Stromal cell of bone marrow (primary cell): ENCODE results near the gene CAPZB.
A peak's percentile ranks its signal among the peaks of the same experiment; 100 is the strongest.
"Not testable (repeated sequence)": the region's sequence is repeated elsewhere in the genome, so short reads cannot be mapped to it uniquely, and the experiment has no call there.

Experiments
- DNase-seq: peaks from one replicate; pipeline ENCODE4 v3.0.0-alpha.2; 2012; ENCODE audit warnings: low read depth

CAPZB gene

DNA sequence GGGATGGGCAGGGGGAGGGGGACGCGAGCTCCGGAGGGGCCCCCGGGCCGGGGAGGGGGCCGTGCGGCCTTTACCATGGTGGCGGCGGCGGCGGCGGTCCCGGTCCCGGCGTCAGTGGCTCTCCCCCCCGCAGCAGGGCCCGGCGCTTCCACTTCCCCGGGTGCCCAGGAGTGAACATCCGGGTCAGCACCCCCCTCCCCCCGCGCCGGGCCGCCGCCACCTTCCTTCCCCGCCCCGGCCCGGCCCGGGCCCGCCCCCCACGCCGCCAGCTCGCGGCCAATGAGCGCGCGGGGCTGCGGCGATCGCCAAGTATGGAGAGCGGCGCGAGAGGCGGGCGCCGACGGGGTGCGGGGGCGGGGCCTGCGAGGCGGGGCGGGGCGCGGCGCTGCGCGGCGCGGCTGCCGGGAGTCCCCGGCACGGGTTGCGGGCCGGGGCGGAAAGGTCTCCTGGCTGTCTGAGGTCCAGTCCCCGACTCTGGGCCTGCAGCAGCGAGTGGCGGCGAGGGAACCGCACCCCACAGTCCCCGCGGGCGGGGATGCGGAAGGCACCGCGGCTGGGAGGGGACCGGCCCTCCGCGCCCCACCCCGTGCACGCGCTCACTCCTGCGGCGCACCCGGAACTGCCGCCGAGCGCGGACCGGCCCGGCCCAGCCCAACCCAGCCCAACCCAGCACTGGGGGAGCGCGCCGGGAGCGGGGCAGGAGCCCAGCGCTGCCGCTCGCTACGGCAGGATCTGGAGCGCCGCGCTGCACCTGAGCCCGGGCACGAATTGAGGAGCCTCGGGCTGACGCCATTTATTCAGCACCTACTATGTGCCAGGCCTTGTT lies at the start of gene CAPZB:
Gene CAPZB (minus strand): TSS at position 178 of the 826 bp plus-strand sequence. CDS start 101 bp downstream, at position 77.
- DNase-seq = peak; percentile 83

DNA sequence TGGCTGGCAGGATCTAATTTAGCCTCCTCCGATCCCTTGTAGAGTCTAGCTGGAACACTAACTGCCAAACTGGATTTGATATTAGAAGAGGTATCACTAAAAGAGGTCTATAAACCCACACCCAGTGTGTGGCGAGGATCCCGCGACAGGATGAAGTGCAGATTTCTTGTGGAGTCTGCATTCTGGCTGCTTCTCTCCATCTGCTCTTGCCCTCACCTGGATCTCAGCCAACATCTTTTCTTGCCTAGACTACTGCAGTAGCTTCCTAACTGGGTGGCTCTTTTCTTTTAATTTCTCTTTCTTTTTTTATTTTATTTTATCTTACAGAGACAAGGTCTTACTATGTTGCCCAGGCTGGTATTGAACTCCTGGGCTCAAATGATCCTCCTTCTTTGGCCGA lies 48.9 kb upstream of the CAPZB start:
- DNase-seq = no peak

DNA sequence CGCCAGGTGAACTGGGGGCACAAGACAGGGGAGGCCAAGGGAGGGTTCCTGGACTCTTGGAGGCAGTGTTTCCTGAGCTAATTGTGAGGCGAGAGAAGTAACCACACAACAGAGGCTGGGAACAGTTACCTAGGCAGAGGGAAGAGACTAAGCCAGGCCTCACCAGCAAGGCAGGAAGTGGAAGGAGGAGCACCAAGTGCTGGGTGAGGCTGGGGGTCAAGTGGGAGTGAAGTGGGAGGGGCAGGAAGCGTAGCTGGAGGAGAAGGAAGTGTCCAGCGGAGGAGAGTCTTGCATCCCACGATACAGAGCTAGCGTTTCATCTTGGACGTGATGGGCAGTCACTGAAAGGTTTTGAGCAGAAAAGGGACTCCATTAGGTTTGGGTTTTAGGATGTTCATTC lies 48.3 kb upstream of the CAPZB start:
- no peak for DNase-seq

DNA sequence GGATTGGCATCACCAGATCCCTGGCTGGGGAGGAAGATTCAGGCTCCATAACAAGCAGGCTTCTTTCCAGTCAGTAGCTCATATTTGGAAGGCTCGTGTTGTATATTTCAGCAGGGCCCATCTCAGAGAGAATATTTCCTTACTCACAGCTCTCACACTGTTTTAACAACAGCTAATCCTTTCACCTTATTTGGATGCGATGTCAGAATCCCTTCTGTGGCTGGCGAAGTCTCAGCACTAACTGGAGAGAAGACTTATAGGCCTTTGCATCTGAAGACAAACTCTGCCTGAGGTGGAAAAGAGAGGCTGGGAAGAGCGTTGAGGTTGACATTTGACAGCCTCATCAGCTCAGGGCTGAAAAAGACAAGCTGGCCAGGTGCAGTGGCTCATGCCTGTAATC lies 47.2 kb upstream of the CAPZB start:
- no peak for DNase-seq

GRCh38 chr1:19529664-19530063 lies 44.3 kb upstream of the CAPZB start:
- DNase-seq = peak; percentile 13

DNA sequence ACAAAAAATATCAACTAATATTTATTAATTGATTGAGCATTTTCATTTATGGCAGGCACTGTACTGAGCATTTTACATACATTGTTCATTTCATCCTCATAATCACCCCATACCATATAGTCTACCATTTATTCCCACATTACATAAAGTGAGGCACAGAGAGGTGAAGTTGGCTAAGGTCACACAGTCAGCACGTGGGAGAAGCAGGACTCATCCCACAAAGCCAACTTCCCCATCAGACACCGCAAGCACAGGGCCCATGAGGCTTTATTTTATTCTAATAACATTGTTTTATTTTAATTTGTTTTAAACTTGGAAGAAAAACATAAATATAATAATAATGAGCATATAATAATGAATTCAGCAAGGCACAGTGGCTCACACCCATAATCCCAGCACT lies 43.1 kb upstream of the CAPZB start:
- no peak for DNase-seq

DNA sequence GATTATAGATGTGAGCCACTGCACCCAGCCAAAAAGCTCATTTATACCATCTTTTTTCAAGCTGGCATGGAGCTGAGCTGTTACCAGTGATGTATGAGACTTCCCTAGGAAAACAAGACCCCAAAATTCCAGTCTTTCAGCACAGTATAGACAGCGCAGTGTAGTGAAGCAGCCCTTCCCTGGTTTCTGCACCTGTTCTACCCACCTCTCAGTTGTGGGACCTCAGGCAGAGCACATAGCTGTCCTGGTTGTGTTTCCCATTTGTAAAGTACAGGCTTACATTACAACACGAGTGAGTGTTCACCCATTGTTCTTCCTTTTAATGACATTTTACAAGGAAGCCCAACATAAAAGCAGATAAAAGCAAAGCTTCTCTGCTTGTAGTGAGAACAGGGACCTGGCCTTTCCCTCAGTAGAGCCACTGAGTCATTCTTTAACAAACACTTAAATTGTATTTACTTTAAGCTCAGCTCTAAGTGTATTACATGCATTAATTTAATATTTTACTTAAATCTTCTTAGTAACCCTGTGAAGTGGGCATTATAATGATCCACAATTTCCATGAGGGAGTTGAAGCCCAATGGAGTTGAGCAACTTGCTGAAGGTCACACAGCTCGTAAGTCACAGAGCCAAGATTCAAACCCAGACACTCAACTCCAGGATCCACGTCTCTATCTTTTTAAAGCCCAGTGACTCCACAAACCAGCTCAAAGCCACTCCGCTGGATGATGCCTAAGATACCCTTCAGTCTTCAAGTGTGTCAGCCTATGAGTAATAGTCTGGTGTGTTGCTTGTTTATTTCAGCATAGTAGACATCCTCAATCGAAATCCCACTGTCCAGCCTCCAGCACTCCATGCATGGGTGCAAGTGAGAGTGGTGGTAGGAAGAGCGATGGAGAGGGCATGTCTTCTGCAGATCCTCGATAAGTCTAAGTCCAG lies 40.5 kb upstream of the CAPZB start:
- DNase-seq = no peak

DNA sequence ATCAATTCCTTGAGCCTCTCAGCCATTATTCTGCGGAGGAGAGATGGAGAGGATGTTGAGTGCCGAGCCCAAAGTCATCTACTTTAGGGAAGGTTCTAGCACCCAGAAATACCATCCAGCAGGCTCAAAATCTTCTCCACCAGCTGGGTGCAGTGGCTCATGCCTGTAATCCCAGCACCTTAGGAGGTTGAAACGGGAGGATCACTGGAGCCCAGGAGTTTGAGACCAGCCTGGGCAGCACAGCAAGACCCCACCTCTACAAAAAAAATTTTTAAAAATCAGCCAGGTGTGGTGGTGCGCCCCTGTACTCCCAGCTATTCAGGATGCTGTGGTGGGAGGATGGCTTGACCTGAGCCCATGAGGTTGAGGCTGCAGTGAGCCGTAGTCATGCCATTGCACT lies 39.5 kb upstream of the CAPZB start:
- no peak for DNase-seq

- not testable (repeated sequence) for DNase-seq
Measured at GRCh38 chr1:19522570-19522969, 37.2 kb upstream of the CAPZB start.

DNA sequence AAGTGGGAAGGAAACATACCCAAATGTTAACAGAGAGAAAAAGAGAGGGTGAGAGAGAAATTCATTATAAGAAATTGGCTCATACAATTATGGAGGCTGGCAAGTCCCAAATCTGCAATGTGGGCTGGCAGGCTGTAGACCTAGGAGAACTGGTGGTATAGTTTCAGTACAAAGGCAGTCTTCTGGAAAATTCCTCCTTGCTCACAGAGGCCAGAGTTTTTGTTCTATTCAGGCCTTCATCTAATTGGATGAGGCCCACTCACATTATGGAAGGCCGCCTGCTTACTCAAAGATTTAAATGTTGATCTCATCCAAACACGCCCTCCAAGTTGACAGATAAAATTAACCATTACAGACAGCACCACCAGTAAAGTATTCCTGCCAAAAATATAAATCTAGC lies 36.1 kb upstream of the CAPZB start:
- no peak for DNase-seq

- no peak for DNase-seq
Measured at GRCh38 chr1:19517017-19517416, 31.7 kb upstream of the CAPZB start.

DNA sequence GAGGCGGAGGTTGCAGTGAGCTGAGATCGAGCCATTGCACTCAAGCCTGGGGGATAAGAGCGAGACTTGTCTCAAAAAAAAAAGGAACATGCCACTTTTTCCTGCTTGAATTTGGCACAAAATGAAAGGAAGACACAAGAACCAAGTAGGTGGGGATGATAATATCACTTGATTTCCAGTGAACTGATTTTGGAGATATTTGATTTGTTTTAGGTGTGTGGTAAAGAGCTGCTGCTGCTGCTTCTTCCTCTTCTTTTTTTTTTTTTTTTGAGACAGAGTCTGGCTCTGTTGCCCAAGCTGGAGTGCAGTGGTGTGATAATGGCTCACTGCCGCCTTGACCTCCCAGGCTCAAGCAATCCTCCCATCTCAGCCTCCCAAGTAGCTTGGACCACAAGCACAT lies 29.9 kb upstream of the CAPZB start:
- no peak for DNase-seq

DNA sequence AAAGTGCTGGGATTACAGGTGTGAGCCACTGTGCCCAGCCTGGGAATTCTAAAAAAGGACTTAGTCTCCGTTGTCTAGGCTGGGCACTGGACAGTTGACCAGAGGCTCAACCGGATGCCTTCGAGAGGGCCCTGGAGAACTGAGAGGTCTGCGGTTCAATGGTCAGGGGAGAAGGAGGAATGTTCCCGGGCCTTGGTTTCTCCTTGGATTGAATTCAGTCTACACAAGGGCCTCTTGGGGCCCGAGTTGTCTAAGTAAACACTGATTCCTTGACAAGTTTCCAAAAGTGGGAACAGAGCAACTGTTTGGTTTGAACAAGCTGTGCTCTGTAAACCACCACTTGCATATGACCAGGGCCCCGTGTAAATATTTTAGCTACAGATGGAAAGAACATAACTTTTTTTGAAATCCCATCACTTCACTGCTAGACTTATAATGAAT lies 29.1 kb upstream of the CAPZB start:
- DNase-seq = peak; percentile 69

DNA sequence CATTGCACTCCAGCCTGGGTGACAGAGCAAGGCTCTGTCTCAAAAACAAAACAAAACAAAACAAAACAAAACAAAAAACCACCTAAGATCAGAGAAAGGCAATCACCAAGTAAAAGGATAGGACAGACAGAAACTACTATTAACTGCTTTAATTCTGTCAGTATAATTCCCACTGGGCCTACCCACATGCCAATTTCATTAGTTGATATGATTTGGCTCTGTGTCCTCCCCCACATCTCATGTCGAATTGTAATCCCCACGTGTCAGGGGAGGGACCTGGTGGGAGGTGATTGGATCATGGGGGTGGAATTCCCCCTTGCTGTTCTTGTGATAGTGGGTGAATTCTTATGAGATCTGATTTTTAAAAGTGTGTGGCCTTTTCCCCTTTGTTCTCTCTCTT lies 27.2 kb upstream of the CAPZB start:
- peak; percentile 29 for DNase-seq

GRCh38 chr1:19511116-19511515 lies 25.8 kb upstream of the CAPZB start:
- no peak for DNase-seq

- not testable (repeated sequence) for DNase-seq
Measured at GRCh38 chr1:19509647-19510046, 24.3 kb upstream of the CAPZB start.

- no peak for DNase-seq
Measured at GRCh38 chr1:19507516-19507915, 22.2 kb upstream of the CAPZB start.

GRCh38 chr1:19505693-19506457 lies 20.5 kb upstream of the CAPZB start:
- DNase-seq = no peak

GRCh38 chr1:19504796-19505692 lies 19.7 kb upstream of the CAPZB start:
- peak; percentile 75 for DNase-seq

DNA sequence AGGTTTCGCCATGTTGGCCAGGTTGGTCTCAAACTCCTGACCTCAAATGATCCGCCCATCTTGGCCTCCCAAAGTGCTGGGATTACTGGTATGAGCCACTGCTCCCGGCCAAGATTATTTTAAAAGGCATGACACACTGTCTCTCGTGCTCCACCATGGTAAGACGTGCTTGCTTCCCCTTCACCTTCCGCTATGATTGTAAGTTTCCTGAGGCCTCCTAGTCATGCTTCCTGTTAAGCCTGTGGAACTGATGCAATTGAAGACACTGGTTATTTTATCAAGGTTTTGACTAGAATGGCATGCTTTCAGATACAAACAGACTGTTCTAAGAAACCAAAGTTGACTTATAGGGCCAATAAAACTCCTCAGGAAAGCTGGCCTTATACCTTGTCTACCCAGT lies 16.9 kb upstream of the CAPZB start:
- DNase-seq = not testable (repeated sequence)

GRCh38 chr1:19499887-19500286 lies 14.5 kb upstream of the CAPZB start:
- DNase-seq = not testable (repeated sequence)
